Frontal cortex (tissue), 4 donors: ENCODE data around the gene AHRR. TPM values are rescaled to one million over a fixed set of nuclear protein-coding genes. Genes with fewer than 3 reads are reported as not detected.
"Not testable (repeated sequence)": the region's sequence is repeated elsewhere in the genome, so short reads cannot be mapped to it uniquely, and the experiment has no call there.

Experiments
- DNase-seq, 2 donors: peaks; one replicate each; pipeline ENCODE4 v3.0.0; 2012; ENCODE audit warnings: low spot score in 2 of 2
- FAIRE-seq: peaks from 2 replicates; lab custom pipeline; 2012; peaks lifted over from hg19 to GRCh38; lab: Jason Lieb, UNC
- total RNA-seq: library from RNA; depleted of rRNA; stranded (reverse); fragments of >200 nt; gene quantifications from one replicate; pipeline ENCODE4 v1.2.3, GENCODE V29; 2014
- donor health status: control.
- donor health status: control.
- donor health status: control.

AHRR gene
- total RNA-seq, 1 donor from 2014 or later = 1.2 TPM

- no peak for FAIRE-seq
- DNase-seq = no peak
Measured at GRCh38 chr5:475704-476101, 154.2 kb downstream of the AHRR start.

DNA sequence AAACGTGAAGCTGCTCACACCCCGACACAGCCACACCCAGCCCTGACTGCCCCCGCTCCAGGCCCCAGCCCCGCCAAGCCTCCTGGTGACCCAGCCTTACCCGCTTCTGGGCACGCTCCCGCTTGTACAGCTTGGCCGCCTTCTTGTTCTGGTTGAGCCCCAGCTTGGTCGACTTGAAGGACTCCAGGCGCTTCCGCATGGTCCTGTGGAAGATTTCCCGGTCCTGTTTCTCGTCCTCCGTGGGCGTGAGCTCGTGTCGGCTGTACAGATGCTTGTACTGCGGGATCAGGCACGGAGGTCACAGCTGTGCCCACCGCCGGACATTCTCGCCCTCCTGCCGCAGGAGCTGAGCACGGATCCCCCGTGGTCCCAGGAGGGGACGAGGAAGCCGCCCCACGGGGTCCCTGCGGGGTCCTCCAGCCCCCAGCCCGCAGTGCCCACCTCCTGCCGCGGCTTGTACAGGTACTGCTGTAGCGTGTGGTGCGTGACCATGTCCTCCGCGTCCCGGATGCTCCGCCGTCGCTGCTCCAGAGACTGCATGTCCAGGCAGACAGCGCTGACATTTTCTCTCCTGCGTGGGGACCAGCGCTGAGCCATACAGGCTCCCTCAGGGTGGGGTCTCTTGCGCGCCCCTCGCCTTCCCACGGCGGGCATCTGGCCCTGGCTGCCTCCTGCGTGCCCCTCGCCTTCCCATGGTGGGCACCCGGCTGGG is 154.7 kb downstream of the AHRR start:
- DNase-seq (no peak), FAIRE-seq (no peak)

- DNase-seq = no peak
- FAIRE-seq = no peak
Measured at GRCh38 chr5:476814-477175, 155.3 kb downstream of the AHRR start.

GRCh38 chr5:477247-477646 is 155.7 kb downstream of the AHRR start:
- DNase-seq (no peak), FAIRE-seq (no peak)

GRCh38 chr5:477871-478270 is 156.4 kb downstream of the AHRR start:
- no peak for FAIRE-seq
- no peak for DNase-seq

GRCh38 chr5:478369-478981 is 157.0 kb downstream of the AHRR start:
- no peak for FAIRE-seq

GRCh38 chr5:478982-479535 is 157.5 kb downstream of the AHRR start:
- FAIRE-seq (no peak), DNase-seq (no peak)

More at GRCh38 chr5:478369-478981, 157.0 kb downstream of the AHRR start:
- DNase-seq = no peak

GRCh38 chr5:479566-480319 is 158.2 kb downstream of the AHRR start:
- no peak for FAIRE-seq

GRCh38 chr5:481347-481746 is 159.8 kb downstream of the AHRR start:
- DNase-seq (no peak), FAIRE-seq (no peak)

More at GRCh38 chr5:479566-480319, 158.2 kb downstream of the AHRR start:
- DNase-seq = no peak

DNA sequence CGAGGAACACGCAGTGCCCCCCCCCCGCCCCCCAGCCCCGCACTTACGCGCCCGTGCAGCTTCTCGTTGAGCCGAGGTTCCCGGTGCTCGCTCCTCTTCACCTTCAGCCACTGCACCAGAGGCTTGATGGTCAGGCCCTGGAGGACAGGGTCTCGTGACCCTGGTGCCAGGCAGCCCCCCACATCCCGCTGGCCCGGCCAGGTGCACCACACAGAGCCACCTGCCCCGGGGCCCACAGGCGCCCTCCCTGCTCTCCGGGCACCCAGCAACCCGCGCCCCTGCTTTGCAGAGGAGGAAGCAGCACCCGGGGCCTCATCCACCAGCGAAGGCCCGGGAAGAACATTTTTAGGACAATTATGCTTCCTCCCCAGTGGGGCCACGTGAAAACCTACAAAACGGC is 160.5 kb downstream of the AHRR start:
- DNase-seq = no peak

GRCh38 chr5:482506-482905 is 161.0 kb downstream of the AHRR start:
- no peak for DNase-seq
- no peak for FAIRE-seq

More for the DNA sequence above, 160.5 kb downstream of the AHRR start:
- no peak for FAIRE-seq

DNA sequence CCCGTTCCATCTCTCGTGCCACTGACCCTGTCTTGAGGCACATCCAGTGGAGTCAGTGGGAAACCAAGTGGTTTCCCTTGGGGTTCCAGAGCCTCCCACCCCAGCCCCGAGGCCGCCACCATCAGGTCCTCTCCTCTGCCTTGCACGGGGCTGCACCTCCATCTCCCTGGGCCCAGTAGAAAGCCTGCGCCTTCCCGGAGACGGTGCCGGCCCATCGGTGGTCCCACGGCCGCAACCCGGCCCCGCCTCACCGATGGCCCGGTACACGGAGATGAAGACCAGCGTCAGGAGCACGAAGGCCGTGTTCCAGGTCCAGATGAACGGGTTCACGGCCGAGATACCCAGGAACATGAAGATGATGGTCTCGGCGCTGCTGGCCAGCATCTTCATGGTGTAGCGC is 161.5 kb downstream of the AHRR start:
- DNase-seq (no peak), FAIRE-seq (no peak)

- FAIRE-seq = no peak
- no peak for DNase-seq
Measured at GRCh38 chr5:483434-484140, 162.1 kb downstream of the AHRR start.

DNA sequence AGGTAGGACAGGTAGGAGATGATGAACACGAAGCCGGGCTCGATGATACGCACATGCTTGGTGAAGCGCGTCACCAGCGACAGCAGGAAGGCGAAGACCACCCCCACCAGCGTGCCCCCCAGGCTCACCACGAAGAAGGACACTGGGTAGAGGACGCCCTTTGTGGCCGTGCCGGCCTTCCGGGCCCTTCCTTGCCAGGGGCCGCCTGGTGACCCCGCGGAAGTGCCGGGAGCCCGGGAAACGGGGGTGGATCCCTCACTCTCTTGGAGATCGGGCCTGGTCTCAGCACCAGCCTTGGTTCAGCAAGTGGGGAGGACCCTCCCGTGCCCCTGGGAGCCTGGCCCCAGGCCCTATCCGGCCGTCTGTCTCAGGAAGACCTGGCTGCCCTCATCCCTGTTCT is 163.0 kb downstream of the AHRR start:
- no peak for FAIRE-seq
- no peak for DNase-seq

- FAIRE-seq = no peak
- DNase-seq = no peak
Measured at GRCh38 chr5:485113-485945, 163.8 kb downstream of the AHRR start.

DNA sequence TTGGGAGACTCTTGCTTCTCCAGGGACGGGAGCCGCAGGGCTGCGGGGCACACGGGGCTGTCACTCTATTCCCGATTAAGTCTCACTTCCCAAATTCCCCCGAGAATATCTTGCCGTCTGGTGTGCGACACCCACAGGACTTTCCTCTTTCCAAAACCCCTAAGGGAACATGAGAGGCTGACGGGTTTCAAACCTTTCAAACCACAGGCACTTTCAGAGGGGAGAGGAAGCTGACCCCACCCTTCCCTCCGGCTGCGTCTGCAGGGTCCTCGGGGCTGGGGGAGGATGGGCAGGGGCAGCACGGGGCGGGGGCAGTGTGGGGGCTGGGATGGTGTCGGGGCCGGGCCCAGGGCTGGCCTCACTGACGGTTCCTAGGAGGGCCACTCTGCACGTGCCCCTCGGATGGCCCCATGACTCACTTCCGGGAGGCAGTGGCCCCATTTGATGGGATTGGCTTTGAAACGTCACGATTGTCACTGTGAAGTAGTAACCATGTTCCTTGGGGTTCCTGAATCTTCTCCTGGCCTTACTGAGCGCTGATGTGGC is 164.5 kb downstream of the AHRR start:
- no peak for FAIRE-seq
- DNase-seq = no peak

DNA sequence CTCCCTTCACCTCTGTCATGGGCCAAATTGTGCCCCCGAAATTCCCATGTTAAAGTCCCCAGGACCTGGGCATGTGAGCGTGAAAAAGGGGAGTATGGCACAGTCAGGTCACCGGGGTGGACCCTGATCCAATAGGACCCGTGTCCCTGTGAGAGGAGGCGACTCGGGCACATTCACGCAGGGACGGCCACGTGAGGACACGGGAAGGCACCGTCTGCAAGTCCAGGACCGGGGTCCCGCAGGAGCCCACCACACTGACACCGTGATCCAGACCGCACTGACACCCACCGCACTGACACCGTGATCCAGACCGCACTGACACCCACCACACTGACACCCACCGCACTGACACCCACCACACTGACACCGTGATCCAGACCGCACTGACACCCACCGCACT is 165.1 kb downstream of the AHRR start:
- FAIRE-seq = not testable (repeated sequence)

More for the DNA sequence above, 165.1 kb downstream of the AHRR start:
- not testable (repeated sequence) for DNase-seq
